AG04449 (cell line): ENCODE measurements around the gene SLC29A2.

Source experiments
- CTCF ChIA-PET: fragments of 350-600 bp; formaldehyde crosslinking; extraction: SDS; loops from one replicate; lab custom pipeline; 2021; ENCODE audit warnings: antibody characterized with exemption; lab: Yijun Ruan, JAX
- POLR2A ChIA-PET: fragments of 400-600, 350-600 bp; formaldehyde crosslinking; extraction: SDS; loops from one replicate; lab custom pipeline; 2020; ENCODE audit warnings: antibody characterized with exemption, inconsistent platforms; lab: Yijun Ruan, JAX
- DNase-seq: peaks from one replicate; pipeline ENCODE4 v3.0.0-alpha.2; 2010; ENCODE audit warnings: low read depth, low spot score
- H3K4me3 ChIP-seq: 2 replicates; pipeline ENCODE4 v1.5.1; 2011; ENCODE audit warnings: low read depth, mild to moderate bottlenecking, control low read depth, low read length
- TF ChIP-seq, protein P1 (sequence below): IDR thresholded peaks from one replicate; pipeline ENCODE4 v1.5.1; 2011; ENCODE audit warnings: mild to moderate bottlenecking, moderate library complexity, low read length, control low read depth, inconsistent platforms; ENCODE audit not compliant: insufficient read depth; ENCODE audit errors: missing control alignments

Gene SLC29A2

DNA sequence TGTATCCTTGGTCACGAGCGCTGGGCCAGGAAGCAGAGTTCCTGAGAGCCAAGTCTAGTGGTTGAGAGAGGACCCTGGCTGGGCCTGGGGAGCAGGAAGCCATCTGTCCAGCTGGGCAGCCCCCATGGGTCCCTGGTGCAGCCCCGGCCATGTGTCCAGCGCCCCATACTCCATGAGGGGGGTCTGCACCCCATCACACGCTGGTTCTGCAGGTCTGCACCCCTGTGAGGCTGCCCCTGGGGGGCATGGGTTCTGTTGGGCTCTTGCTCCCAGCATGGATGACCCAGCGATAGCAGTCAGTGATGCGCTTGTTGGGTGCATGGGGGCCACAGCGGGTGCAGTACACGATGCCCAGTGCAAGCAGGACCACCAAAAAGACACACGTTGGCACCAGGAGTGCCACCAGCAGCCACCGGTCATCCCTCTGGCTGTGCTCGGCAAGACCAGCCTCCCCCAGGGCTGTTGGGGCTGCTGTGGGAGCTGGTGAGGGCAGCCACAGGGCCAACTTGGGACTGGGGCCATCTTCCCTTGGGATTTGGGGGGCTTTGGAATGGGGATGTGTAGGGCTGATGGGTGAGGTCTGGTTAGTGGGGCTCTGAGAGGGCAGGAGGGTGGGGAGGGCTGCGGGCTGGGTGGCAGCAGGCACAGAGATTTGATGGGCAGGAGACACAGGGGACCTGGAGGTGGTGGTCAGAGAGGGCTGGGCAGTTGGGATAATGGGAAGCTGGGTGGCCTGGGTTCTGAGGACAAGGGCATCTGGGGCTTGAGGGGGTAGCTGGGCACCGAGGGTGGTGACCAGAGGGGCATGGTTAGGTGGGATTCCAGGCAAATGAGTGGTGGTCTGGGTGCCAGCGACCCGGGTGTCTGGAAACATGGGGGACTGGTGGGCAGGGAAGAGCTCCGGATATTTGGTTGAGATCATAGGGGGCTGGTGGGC lies 56.7 kb downstream of the SLC29A2 start:
- POLR2A ChIA-PET = interaction anchor here (1.0 to 4.3 kb wide), 5 partner anchors 11 to 26 kb away, joined by 5 to 106 read pairs (median 60); partner anchors contain the start of genes RIN1 and YIF1A
- DNase-seq = no peak
- TF ChIP-seq, protein P1, sequence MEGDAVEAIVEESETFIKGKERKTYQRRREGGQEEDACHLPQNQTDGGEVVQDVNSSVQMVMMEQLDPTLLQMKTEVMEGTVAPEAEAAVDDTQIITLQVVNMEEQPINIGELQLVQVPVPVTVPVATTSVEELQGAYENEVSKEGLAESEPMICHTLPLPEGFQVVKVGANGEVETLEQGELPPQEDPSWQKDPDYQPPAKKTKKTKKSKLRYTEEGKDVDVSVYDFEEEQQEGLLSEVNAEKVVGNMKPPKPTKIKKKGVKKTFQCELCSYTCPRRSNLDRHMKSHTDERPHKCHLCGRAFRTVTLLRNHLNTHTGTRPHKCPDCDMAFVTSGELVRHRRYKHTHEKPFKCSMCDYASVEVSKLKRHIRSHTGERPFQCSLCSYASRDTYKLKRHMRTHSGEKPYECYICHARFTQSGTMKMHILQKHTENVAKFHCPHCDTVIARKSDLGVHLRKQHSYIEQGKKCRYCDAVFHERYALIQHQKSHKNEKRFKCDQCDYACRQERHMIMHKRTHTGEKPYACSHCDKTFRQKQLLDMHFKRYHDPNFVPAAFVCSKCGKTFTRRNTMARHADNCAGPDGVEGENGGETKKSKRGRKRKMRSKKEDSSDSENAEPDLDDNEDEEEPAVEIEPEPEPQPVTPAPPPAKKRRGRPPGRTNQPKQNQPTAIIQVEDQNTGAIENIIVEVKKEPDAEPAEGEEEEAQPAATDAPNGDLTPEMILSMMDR = no peak
- CTCF ChIA-PET = interaction anchor here (1.2 to 8.6 kb wide), 6 partner anchors 18 to 124 kb away, joined by 4 to 260 read pairs (median 119); partner anchors contain the start of genes B4GAT1, BRMS1, MRPL11 and RIN1
- H3K4me3 ChIP-seq = peak overlapping the region; percentile 91

DNA sequence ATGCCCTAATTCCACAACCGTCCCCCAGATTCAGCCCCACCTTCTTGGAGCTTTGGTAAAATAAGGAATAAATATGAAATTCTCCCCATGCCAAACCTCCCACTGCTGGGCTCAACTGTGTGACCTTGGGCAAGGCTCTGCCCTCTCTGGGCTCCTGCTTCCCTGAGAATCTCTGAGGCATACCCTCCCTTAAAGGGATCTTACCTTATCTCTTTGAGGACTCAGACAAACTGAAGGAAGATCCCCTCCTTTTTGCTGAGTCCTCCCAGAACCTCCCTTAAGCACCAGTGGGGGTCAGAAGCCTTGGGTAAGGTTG lies 57.4 kb downstream of the SLC29A2 start:
- DNase-seq = no peak
- POLR2A ChIA-PET = interaction anchor here (1.2 to 4.3 kb wide), 4 partner anchors 13 to 25 kb away, joined by 4 to 106 read pairs (median 40); partner anchors contain the start of genes RIN1 and YIF1A
- H3K4me3 ChIP-seq = peak overlapping the region; percentile 91
- TF ChIP-seq, protein P1 = no peak
- CTCF ChIA-PET = interaction anchor here (1.4 to 8.6 kb wide), 8 partner anchors 8 to 125 kb away, joined by 3 to 260 read pairs (median 85); partner anchors contain the start of genes B4GAT1, BRMS1, MRPL11 and RIN1

DNA sequence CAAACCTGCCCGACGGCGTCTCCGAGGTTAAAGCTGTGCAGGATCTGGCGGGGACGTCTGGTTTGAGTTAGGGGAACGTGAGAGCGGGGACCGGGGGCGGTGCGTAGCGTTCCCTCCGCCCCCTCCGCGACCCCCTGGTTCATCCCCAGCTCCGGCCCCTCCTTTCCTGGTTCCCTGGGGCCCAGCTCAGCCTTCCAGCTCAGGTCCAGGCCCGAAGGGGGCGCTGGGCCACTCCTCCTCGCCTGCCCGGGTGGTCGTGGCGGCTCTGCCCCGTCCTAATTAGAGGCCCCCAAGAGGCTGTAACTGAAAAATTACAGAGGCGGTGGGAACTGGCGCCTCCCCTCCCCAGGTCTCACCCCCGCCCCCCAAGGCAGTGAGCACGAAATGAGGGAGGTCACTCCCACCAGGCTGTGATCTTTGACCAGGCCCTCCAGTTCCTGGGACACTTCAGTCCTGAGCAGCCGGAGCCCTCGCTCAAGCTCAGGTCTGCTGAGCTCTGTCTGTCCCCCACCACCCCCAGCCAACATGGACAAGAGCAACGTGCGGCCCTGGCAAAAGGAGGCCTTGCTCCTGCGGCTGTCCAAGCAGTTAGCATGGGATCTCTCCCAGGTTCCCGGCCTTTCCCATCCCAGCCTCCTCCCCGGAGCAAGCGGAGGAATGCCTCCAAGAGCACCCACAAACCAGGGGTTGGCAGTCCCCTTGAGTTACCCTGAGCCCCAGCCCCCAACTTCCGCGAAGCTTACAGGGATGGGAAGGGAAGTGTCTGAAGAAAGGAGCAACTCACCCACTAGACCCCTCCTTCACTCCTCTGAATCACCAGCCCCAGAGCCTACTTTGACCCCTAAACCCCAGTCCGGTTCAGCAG lies 58.0 kb downstream of the SLC29A2 start:
- no peak for DNase-seq
- peak overlapping the region; percentile 91 for H3K4me3 ChIP-seq
- ChIA-PET POLR2A (interaction anchor here (0.6 to 4.3 kb wide), 19 partner anchors 8 to 454 kb away, joined by 3 to 106 read pairs (median 5); partner anchors contain the start of genes BRMS1, RBM4, RIN1 and TMEM151A), CTCF (interaction anchor here (0.7 to 8.6 kb wide), 11 partner anchors 9 to 125 kb away, joined by 3 to 260 read pairs (median 18); partner anchors contain the start of genes B4GAT1, BRMS1, MRPL11 and RAB1B)
- TF ChIP-seq, protein P1 = peak; percentile 55

DNA sequence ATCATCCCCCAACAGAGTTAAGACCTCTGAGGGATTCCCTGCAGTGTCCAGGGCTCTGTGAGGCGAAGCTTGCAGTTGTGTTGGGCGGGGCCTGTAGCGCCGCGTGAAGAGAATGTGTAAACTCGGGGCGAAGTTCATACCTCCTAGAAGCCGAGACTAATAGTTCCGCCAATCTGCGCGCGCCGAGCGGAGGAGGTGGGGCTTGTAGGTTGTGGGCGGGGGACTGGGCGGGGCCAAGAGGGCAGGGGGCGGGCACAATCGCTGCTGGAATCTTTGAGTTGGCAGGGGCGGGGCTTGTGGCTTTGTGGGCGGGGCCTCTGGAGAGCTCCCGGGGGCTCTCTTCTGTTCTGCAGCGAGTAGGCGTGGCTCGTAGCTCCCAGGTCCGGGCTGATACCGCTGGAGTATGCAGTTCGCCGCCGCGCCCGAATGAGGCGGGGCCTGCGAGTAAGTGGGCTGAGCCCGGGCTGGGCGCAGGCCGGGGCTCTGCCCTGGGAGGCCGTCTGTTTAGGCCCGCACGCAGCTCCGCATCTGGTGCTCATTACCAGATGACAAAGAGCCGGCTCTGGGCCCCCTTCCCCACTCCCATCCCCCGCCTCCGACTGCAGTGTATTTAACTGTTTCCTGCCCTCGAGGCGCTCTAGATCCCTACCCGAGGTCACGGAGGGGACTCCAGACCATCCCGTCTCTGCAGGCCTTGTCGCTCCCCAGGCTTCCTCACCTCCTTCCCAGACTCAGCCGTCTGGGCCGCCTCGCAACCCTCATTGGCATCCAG lies 58.8 kb downstream of the SLC29A2 start:
- TF ChIP-seq, protein P1 = no peak
- DNase-seq = peak; percentile 94
- POLR2A ChIA-PET = interaction anchor here (0.6 to 4.3 kb wide), 28 partner anchors 9 to 454 kb away, joined by 3 to 106 read pairs (median 4); partner anchors contain the start of genes B4GAT1, BRMS1, RBM4 and RIN1
- peak overlapping the region; percentile 91 for H3K4me3 ChIP-seq
- CTCF ChIA-PET = interaction anchor here (0.6 to 8.6 kb wide), 18 partner anchors 9 to 126 kb away, joined by 3 to 260 read pairs (median 14); partner anchors contain the start of genes B4GAT1, BRMS1, MRPL11 and RAB1B
